WTC11 (cell line): ENCODE results near the gene SAMD8.

ENCODE experiments used
- ATF6 ChIP-seq: sonication (generic); formaldehyde crosslinking; IDR thresholded peaks from 2 replicates; pipeline ENCODE4 v1.8.1; 2023; ENCODE audit warnings: mild to moderate bottlenecking, missing genetic modification reagents
- CREB1 ChIP-seq: sonication (generic); formaldehyde crosslinking; IDR thresholded peaks from 2 replicates; pipeline ENCODE4 v1.8.0; 2023; ENCODE audit warnings: mild to moderate bottlenecking, missing genetic modification reagents
- IRF2 ChIP-seq: sonication (generic); formaldehyde crosslinking; IDR thresholded peaks from 2 replicates; pipeline ENCODE4 v1.8.0; 2022; ENCODE audit warnings: low read depth, missing genetic modification reagents, borderline replicate concordance
- JUN ChIP-seq: sonication (generic); formaldehyde crosslinking; IDR thresholded peaks from 2 replicates; pipeline ENCODE4 v1.8.0; 2023; ENCODE audit warnings: mild to moderate bottlenecking, missing genetic modification reagents
- MLX ChIP-seq: sonication (generic); formaldehyde crosslinking; IDR thresholded peaks from 2 replicates; pipeline ENCODE4 v1.8.1; 2023; ENCODE audit warnings: mild to moderate bottlenecking, missing genetic modification reagents, moderate library complexity
- NR1H2 ChIP-seq: sonication (generic); formaldehyde crosslinking; IDR thresholded peaks from 2 replicates; pipeline ENCODE4 v1.9.0; 2021; ENCODE audit warnings: mild to moderate bottlenecking, moderate library complexity, missing genetic modification reagents
- NR3C1 ChIP-seq: sonication (generic); formaldehyde crosslinking; conservative IDR thresholded peaks from 2 replicates; pipeline ENCODE4 v1.8.1; 2023; ENCODE audit warnings: low read depth, mild to moderate bottlenecking, missing genetic modification reagents
- TEAD1 ChIP-seq: sonication (generic); formaldehyde crosslinking; IDR thresholded peaks from 2 replicates; pipeline ENCODE4 v1.8.0; 2022; ENCODE audit warnings: mild to moderate bottlenecking, missing genetic modification reagents
- USF2 ChIP-seq: sonication (generic); formaldehyde crosslinking; IDR thresholded peaks from 2 replicates; pipeline ENCODE4 v1.8.1; 2023; ENCODE audit warnings: mild to moderate bottlenecking, missing genetic modification reagents, moderate library complexity
- ZBTB21 ChIP-seq: sonication (generic); formaldehyde crosslinking; IDR thresholded peaks from 2 replicates; pipeline ENCODE4 v1.8.1; 2023; ENCODE audit warnings: mild to moderate bottlenecking, missing genetic modification reagents, borderline replicate concordance
- ZNF138 ChIP-seq: sonication (generic); formaldehyde crosslinking; conservative IDR thresholded peaks from 2 replicates; pipeline ENCODE4 v1.8.1; 2022; ENCODE audit warnings: mild to moderate bottlenecking, moderate library complexity, missing genetic modification reagents
- TF ChIP-seq, protein P1 (sequence below): fragments of 200-600 bp; IDR thresholded peaks from 2 replicates; pipeline ENCODE4 v1.8.0; 2022; ENCODE audit warnings: antibody characterized with exemption
- TF ChIP-seq, protein P2 (sequence below): sonication (generic); formaldehyde crosslinking; conservative IDR thresholded peaks from 2 replicates; pipeline ENCODE4 v1.8.1; 2022; ENCODE audit warnings: mild to moderate bottlenecking, missing genetic modification reagents

DNA sequence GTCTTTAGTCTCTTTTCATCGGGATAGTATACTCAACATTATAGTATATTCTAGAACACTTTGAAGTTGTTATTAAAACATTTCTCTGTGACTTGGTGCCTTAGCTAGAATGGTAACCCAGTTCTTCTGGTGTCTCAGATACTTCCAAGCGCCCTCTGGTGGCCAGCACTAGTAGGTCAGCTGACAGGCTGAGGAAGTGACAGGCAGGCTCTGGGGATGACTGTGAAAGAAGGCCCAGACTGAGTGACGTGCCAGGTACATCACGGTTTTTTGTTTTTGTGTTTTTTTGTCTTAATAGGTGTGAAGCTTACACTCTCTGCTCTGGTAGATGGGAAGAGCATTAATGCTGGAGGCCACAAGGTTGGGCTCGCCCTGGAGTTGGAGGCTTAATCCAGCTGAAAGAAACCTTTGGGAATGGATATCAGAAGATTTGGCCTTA is 119.2 kb downstream of the SAMD8 start:
- TF ChIP-seq CREB1 (CRISPR knock-in tag) (no peak), ZBTB21 (no peak), NR3C1 (CRISPR knock-in tag) (no peak), NR1H2 (CRISPR knock-in tag) (no peak), JUN (CRISPR knock-in tag) (no peak), ZNF138 (CRISPR knock-in tag) (no peak), TEAD1 (CRISPR knock-in tag) (no peak), USF2 (CRISPR knock-in tag) (peak; percentile 80), MLX (CRISPR knock-in tag) (no peak), ATF6 (no peak), IRF2 (CRISPR knock-in tag) (no peak)
- TF ChIP-seq, protein P1, sequence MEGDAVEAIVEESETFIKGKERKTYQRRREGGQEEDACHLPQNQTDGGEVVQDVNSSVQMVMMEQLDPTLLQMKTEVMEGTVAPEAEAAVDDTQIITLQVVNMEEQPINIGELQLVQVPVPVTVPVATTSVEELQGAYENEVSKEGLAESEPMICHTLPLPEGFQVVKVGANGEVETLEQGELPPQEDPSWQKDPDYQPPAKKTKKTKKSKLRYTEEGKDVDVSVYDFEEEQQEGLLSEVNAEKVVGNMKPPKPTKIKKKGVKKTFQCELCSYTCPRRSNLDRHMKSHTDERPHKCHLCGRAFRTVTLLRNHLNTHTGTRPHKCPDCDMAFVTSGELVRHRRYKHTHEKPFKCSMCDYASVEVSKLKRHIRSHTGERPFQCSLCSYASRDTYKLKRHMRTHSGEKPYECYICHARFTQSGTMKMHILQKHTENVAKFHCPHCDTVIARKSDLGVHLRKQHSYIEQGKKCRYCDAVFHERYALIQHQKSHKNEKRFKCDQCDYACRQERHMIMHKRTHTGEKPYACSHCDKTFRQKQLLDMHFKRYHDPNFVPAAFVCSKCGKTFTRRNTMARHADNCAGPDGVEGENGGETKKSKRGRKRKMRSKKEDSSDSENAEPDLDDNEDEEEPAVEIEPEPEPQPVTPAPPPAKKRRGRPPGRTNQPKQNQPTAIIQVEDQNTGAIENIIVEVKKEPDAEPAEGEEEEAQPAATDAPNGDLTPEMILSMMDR, result peak; percentile 76
- TF ChIP-seq, protein P2, sequence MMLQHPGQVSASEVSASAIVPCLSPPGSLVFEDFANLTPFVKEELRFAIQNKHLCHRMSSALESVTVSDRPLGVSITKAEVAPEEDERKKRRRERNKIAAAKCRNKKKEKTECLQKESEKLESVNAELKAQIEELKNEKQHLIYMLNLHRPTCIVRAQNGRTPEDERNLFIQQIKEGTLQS (CRISPR knock-in tag), result no peak
